Liver (tissue), 3 donors: Measurements from ENCODE around the gene NFE2L1.
"Not testable (repeated sequence)": the region's sequence is repeated elsewhere in the genome, so short reads cannot be mapped to it uniquely, and the experiment has no call there.

Source experiments
- EGR1 ChIP-seq, 2 donors: IDR thresholded peaks; 2 replicates each; pipeline ENCODE4 v1.6.1; 2016 to 2018; ENCODE audit warnings: antibody characterized with exemption in 2 of 2, low read depth in 2 of 2
- FOXA2 ChIP-seq: IDR thresholded peaks from 2 replicates; pipeline ENCODE4 v1.6.1; 2016; ENCODE audit warnings: antibody characterized with exemption
- GABPA ChIP-seq, 2 donors: IDR thresholded peaks in 1 of 2; conservative IDR thresholded peaks in 1 of 2; 2 replicates each; pipeline ENCODE4 v1.6.1; 2016; ENCODE audit warnings: antibody characterized with exemption in 2 of 2, mild to moderate bottlenecking in 1 of 2, moderate library complexity in 1 of 2
- HNF4G ChIP-seq: IDR thresholded peaks from 2 replicates; pipeline ENCODE4 v1.6.1; 2016; ENCODE audit warnings: antibody characterized with exemption
- RAD21 ChIP-seq, 2 donors: IDR thresholded peaks; 2 replicates each; pipeline ENCODE4 v1.6.1; 2016; ENCODE audit warnings: antibody characterized with exemption in 2 of 2, mild to moderate bottlenecking in 2 of 2
- SP1 ChIP-seq: IDR thresholded peaks from 2 replicates; pipeline ENCODE4 v1.6.1; 2018; ENCODE audit warnings: antibody characterized with exemption, mild to moderate bottlenecking
- TAF1 ChIP-seq: conservative IDR thresholded peaks from 2 replicates; pipeline ENCODE4 v1.6.1; 2016; ENCODE audit warnings: antibody characterized with exemption, mild to moderate bottlenecking
- YY1 ChIP-seq: IDR thresholded peaks from 2 replicates; pipeline ENCODE4 v1.6.1; 2016; ENCODE audit warnings: antibody characterized with exemption, mild to moderate bottlenecking
- TF ChIP-seq, protein P1 (sequence below): fragments of 150-350 bp; IDR thresholded peaks from 2 replicates; pipeline ENCODE4 v1.5.1; 2017; ENCODE audit warnings: improper control_type of control experiment, low read depth, low read length; ENCODE audit not compliant: missing input control
- TF ChIP-seq, protein P2 (sequence below): IDR thresholded peaks from 2 replicates; pipeline ENCODE4 v1.6.1; 2016; ENCODE audit warnings: antibody characterized with exemption
- TF ChIP-seq, protein P3 (sequence below): IDR thresholded peaks from 2 replicates; pipeline ENCODE4 v1.6.1; 2016; ENCODE audit warnings: antibody characterized with exemption, mild to moderate bottlenecking
- TF ChIP-seq, protein P4 (sequence below): IDR thresholded peaks from 2 replicates; pipeline ENCODE4 v1.6.1; 2016; ENCODE audit warnings: antibody characterized with exemption
- TF ChIP-seq, protein P5 (sequence below): IDR thresholded peaks from 2 replicates; pipeline ENCODE4 v1.6.1; 2016; ENCODE audit warnings: antibody characterized with exemption
- donor health status: healthy.
- donor health status: healthy.

DNA sequence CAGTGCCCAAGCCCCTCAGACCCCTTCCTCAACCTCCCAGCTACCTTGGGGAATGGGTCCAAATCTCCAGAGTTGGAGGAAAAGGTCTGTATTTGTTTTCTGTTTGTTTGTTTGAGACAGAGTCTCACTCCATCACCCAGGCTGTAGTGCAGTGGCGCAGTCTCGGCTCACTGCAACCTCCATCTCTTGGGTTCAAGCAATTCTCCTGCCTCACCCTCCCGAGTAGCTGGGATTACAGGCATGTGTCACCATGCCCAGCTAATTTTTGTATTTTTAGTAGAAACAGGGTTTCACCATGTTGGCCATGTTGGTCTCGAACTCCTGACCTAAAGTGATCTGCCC lies 30.4 kb upstream of the NFE2L1 start:
- TF ChIP-seq, protein P1, sequence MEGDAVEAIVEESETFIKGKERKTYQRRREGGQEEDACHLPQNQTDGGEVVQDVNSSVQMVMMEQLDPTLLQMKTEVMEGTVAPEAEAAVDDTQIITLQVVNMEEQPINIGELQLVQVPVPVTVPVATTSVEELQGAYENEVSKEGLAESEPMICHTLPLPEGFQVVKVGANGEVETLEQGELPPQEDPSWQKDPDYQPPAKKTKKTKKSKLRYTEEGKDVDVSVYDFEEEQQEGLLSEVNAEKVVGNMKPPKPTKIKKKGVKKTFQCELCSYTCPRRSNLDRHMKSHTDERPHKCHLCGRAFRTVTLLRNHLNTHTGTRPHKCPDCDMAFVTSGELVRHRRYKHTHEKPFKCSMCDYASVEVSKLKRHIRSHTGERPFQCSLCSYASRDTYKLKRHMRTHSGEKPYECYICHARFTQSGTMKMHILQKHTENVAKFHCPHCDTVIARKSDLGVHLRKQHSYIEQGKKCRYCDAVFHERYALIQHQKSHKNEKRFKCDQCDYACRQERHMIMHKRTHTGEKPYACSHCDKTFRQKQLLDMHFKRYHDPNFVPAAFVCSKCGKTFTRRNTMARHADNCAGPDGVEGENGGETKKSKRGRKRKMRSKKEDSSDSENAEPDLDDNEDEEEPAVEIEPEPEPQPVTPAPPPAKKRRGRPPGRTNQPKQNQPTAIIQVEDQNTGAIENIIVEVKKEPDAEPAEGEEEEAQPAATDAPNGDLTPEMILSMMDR: not testable (repeated sequence)
- not testable (repeated sequence) for TF ChIP-seq TAF1; HNF4G; RAD21 (IDR thresholded peaks at IDR 0.05); FOXA2; YY1; GABPA (IDR thresholded peaks at IDR 0.05 in 1 of 2, conservative IDR thresholded peaks at IDR 0.05 in 1 of 2); SP1; EGR1 (IDR thresholded peaks at IDR 0.05; ENCODE audit: low read depth in 2 of 2)
- TF ChIP-seq, protein P2, sequence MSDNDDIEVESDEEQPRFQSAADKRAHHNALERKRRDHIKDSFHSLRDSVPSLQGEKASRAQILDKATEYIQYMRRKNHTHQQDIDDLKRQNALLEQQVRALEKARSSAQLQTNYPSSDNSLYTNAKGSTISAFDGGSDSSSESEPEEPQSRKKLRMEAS: not testable (repeated sequence)
- TF ChIP-seq, protein P3, sequence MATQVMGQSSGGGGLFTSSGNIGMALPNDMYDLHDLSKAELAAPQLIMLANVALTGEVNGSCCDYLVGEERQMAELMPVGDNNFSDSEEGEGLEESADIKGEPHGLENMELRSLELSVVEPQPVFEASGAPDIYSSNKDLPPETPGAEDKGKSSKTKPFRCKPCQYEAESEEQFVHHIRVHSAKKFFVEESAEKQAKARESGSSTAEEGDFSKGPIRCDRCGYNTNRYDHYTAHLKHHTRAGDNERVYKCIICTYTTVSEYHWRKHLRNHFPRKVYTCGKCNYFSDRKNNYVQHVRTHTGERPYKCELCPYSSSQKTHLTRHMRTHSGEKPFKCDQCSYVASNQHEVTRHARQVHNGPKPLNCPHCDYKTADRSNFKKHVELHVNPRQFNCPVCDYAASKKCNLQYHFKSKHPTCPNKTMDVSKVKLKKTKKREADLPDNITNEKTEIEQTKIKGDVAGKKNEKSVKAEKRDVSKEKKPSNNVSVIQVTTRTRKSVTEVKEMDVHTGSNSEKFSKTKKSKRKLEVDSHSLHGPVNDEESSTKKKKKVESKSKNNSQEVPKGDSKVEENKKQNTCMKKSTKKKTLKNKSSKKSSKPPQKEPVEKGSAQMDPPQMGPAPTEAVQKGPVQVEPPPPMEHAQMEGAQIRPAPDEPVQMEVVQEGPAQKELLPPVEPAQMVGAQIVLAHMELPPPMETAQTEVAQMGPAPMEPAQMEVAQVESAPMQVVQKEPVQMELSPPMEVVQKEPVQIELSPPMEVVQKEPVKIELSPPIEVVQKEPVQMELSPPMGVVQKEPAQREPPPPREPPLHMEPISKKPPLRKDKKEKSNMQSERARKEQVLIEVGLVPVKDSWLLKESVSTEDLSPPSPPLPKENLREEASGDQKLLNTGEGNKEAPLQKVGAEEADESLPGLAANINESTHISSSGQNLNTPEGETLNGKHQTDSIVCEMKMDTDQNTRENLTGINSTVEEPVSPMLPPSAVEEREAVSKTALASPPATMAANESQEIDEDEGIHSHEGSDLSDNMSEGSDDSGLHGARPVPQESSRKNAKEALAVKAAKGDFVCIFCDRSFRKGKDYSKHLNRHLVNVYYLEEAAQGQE: not testable (repeated sequence)
- TF ChIP-seq, protein P4, sequence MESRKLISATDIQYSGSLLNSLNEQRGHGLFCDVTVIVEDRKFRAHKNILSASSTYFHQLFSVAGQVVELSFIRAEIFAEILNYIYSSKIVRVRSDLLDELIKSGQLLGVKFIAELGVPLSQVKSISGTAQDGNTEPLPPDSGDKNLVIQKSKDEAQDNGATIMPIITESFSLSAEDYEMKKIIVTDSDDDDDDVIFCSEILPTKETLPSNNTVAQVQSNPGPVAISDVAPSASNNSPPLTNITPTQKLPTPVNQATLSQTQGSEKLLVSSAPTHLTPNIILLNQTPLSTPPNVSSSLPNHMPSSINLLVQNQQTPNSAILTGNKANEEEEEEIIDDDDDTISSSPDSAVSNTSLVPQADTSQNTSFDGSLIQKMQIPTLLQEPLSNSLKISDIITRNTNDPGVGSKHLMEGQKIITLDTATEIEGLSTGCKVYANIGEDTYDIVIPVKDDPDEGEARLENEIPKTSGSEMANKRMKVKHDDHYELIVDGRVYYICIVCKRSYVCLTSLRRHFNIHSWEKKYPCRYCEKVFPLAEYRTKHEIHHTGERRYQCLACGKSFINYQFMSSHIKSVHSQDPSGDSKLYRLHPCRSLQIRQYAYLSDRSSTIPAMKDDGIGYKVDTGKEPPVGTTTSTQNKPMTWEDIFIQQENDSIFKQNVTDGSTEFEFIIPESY: not testable (repeated sequence)
- TF ChIP-seq, protein P5, sequence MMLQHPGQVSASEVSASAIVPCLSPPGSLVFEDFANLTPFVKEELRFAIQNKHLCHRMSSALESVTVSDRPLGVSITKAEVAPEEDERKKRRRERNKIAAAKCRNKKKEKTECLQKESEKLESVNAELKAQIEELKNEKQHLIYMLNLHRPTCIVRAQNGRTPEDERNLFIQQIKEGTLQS: not testable (repeated sequence)
